ENCODE measurements around the gene HOXB2.

HOXB2 gene

GRCh38 chr17:48565925-48566710, 21.2 kb upstream of the HOXB2 start:
- Histone ChIP-seq H3K4me1 (ENCODE audit: insufficient read depth, low read length) (no peaks in the 10 kb centered on the region), H2AFZ (ENCODE audit: low read depth, low read length) (no peak overlapping the region), H3K9me3 (ENCODE audit: insufficient read depth, low read length, severe bottlenecking) (no peaks in the 10 kb centered on the region), H3K9ac (ENCODE audit: low read depth, low read length) (no peak overlapping the region), H3K4me3 (ENCODE audit: low read depth in 1 of 2, low read length in 2 of 2) (no peak overlapping the region), H3K4me2 (ENCODE audit: insufficient read depth, low read length) (no peak overlapping the region), H3K36me3 (ENCODE audit: insufficient read depth, low read length) (no peaks in the 10 kb centered on the region), H3K27ac (ENCODE audit: low read length) (no peak overlapping the region), H4K20me1 (ENCODE audit: insufficient read depth, low read length) (peaks cover 8% of the 10 kb centered on the region; the same call in 1 of the 2 replicates), H3K27me3 (ENCODE audit: insufficient read depth, low read length, poor library complexity) (peaks cover 40% of the 10 kb centered on the region), H3K79me2 (ENCODE audit: insufficient read depth, low read length) (no peaks in the 10 kb centered on the region)
- ATAC-seq (ENCODE audit: insufficient read depth, low read depth) (no peak), DNase-seq (no peak)
- TF ChIP-seq CTCF (IDR thresholded peaks at IDR 0.05; ENCODE audit: borderline replicate concordance, extremely low read depth, low read length, poor library complexity, severe bottlenecking), result no peak
- no peak for TF ChIP-seq EZH2 (IDR thresholded peaks at IDR 0.05; ENCODE audit: borderline replicate concordance, low read depth, low read length, severe bottlenecking)

- H3K79me2 ChIP-seq (ENCODE audit: insufficient read depth, low read length), result no peaks in the 10 kb centered on the region
- no peak overlapping the region for H3K27ac ChIP-seq (ENCODE audit: low read length)
- H3K4me1 ChIP-seq (ENCODE audit: insufficient read depth, low read length), result no peaks in the 10 kb centered on the region
- H3K36me3 ChIP-seq (ENCODE audit: insufficient read depth, low read length), result no peaks in the 10 kb centered on the region
- peaks cover 34% of the 10 kb centered on the region for H3K27me3 ChIP-seq (ENCODE audit: insufficient read depth, low read length, poor library complexity)
- DNase-seq, result no peak
- no peak overlapping the region for H3K4me3 ChIP-seq (ENCODE audit: low read depth in 1 of 2, low read length in 2 of 2)
- H2AFZ ChIP-seq (ENCODE audit: low read depth, low read length), result no peak overlapping the region
- H3K9ac ChIP-seq (ENCODE audit: low read depth, low read length), result no peak overlapping the region
- TF ChIP-seq CTCF (IDR thresholded peaks at IDR 0.05; ENCODE audit: borderline replicate concordance, extremely low read depth, low read length, poor library complexity, severe bottlenecking), result no peak
- no peak for TF ChIP-seq EZH2 (IDR thresholded peaks at IDR 0.05; ENCODE audit: borderline replicate concordance, low read depth, low read length, severe bottlenecking)
- no peaks in the 10 kb centered on the region for H3K9me3 ChIP-seq (ENCODE audit: insufficient read depth, low read length, severe bottlenecking)
- H4K20me1 ChIP-seq (ENCODE audit: insufficient read depth, low read length), result peaks cover 8% of the 10 kb centered on the region; the same call in 1 of the 2 replicates
- no peak overlapping the region for H3K4me2 ChIP-seq (ENCODE audit: insufficient read depth, low read length)
- no peak for ATAC-seq (ENCODE audit: insufficient read depth, low read depth)
Measured at GRCh38 chr17:48565022-48565554, 20.2 kb upstream of the HOXB2 start.

GRCh38 chr17:48564188-48565021, 19.5 kb upstream of the HOXB2 start:
- Histone ChIP-seq H4K20me1 (ENCODE audit: insufficient read depth, low read length) (peaks cover 8% of the 10 kb centered on the region; the same call in 1 of the 2 replicates), H3K4me3 (ENCODE audit: low read depth in 1 of 2, low read length in 2 of 2) (no peak overlapping the region), H3K9ac (ENCODE audit: low read depth, low read length) (no peak overlapping the region), H3K9me3 (ENCODE audit: insufficient read depth, low read length, severe bottlenecking) (no peaks in the 10 kb centered on the region), H3K4me2 (ENCODE audit: insufficient read depth, low read length) (no peak overlapping the region), H3K27ac (ENCODE audit: low read length) (no peak overlapping the region), H2AFZ (ENCODE audit: low read depth, low read length) (no peak overlapping the region), H3K79me2 (ENCODE audit: insufficient read depth, low read length) (no peaks in the 10 kb centered on the region), H3K27me3 (ENCODE audit: insufficient read depth, low read length, poor library complexity) (peaks cover 38% of the 10 kb centered on the region), H3K4me1 (ENCODE audit: insufficient read depth, low read length) (no peaks in the 10 kb centered on the region), H3K36me3 (ENCODE audit: insufficient read depth, low read length) (no peaks in the 10 kb centered on the region)
- TF ChIP-seq CTCF (IDR thresholded peaks at IDR 0.05; ENCODE audit: borderline replicate concordance, extremely low read depth, low read length, poor library complexity, severe bottlenecking) (no peak), EZH2 (IDR thresholded peaks at IDR 0.05; ENCODE audit: borderline replicate concordance, low read depth, low read length, severe bottlenecking) (no peak)
- no peak for DNase-seq
- ATAC-seq (ENCODE audit: insufficient read depth, low read depth), result no peak

All from DND-41 (cell line).